Transverse colon (tissue), 3 donors: ENCODE measurements around the gene DIPK1A.

Experiments
- CTCF ChIP-seq, 5 experiments: fragments of 200-600 bp in 3 of 5; fragments of 450-650 bp in 2 of 5; sonication (generic) in 3 of 5; IDR thresholded peaks; 1 replicate in 2 of 5; 2 replicates in 3 of 5; pipeline ENCODE4 v1.5.1; 2016 to 2017; ENCODE audit warnings: antibody characterized with exemption in 5 of 5, inconsistent platforms in 3 of 5, mild to moderate bottlenecking in 2 of 5, moderate library complexity in 1 of 5
- EP300 ChIP-seq: sonication (generic); formaldehyde crosslinking; IDR thresholded peaks from one replicate; pipeline ENCODE4 v1.6.1; 2017; ENCODE audit warnings: antibody characterized with exemption, low read depth

DNA sequence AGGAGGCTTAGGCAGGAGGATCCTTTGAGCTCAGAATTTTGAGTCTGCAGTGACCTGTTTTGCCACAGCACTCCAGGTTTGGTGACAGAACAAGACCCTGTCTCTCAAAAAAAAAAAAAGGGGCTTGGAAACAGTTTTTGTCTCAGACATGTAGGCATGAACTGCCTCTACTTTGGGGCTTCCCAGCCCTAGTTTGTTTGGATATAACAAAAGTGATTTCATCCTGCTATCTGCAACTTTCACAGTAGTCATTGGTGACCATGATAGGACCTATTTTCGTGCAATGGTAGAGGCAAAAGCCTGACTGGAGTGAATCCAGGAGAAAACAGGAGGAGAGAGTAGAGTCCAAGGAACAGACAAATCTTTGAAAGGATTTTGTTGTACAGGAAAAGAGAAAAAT, 156.0 kb downstream of the DIPK1A start:
- TF ChIP-seq CTCF (IDR thresholded peaks at IDR 0.05) (no peak), EP300 (no peak)
